PC-3 (cell line): ENCODE data around the gene TSKU. TPM values are rescaled to one million over a fixed set of nuclear protein-coding genes. Genes with fewer than 3 reads are reported as not detected.

Experiments
- ATAC-seq: fragments of 200-7000 bp; cut with Tn5 transposase; 2 replicates; pipeline ENCODE4 v1.9.1; 2020; ENCODE audit warnings: mild to moderate bottlenecking, moderate library complexity
- BruUV-seq: library from RNA; stranded (reverse); fragments of 400-500 nt; replicated peaks from 2 replicates; lab custom pipeline; 2021; lab: Mats Ljungman, UMichigan
- CTCF ChIA-PET: fragments of 300-600 bp; sonication (Branson Sonifier 250); formaldehyde crosslinking; loops from one replicate; lab custom pipeline; 2022; ENCODE audit warnings: antibody characterized with exemption; lab: Charles Lee
- POLR2A ChIA-PET: fragments of 300-600 bp; sonication (Branson Sonifier 250); formaldehyde crosslinking; loops from one replicate; lab custom pipeline; 2022; ENCODE audit warnings: antibody characterized with exemption; ENCODE audit not compliant: unreplicated experiment; lab: Charles Lee
- DNase-seq: peaks from one replicate; pipeline ENCODE4 v3.0.0-alpha.2; 2015
- H2AFZ ChIP-seq: fragments of 300-600 bp; sonication (generic); 2 replicates; pipeline ENCODE4 v1.6.0; 2016; ENCODE audit warnings: antibody characterized with exemption, low read length
- H3F3A ChIP-seq: fragments of 300-600 bp; sonication (generic); one replicate; pipeline ENCODE4 v1.6.0; 2017; ENCODE audit warnings: antibody characterized with exemption, low read length, control low read depth, mild to moderate bottlenecking; ENCODE audit not compliant: unreplicated experiment
- H3K27ac ChIP-seq: fragments of 300-600 bp; sonication (generic); 2 replicates; pipeline ENCODE4 v1.5.1; 2016; ENCODE audit warnings: mild to moderate bottlenecking, low read length
- H3K27me3 ChIP-seq: fragments of 300-600 bp; sonication (generic); 2 replicates; pipeline ENCODE4 v1.6.1; 2016; ENCODE audit warnings: low read length, mixed read lengths
- H3K36me3 ChIP-seq: fragments of 300-600 bp; sonication (generic); 2 replicates; pipeline ENCODE4 v1.6.1; 2016; ENCODE audit warnings: low read depth, mixed run types, low read length, mixed read lengths
- H3K4me1 ChIP-seq: fragments of 300-600 bp; sonication (generic); 2 replicates; pipeline ENCODE4 v1.5.1; 2016; ENCODE audit warnings: low read length; ENCODE audit not compliant: insufficient read depth
- H3K4me2 ChIP-seq: fragments of 300-600 bp; sonication (generic); 2 replicates; pipeline ENCODE4 v1.6.0; 2016; ENCODE audit warnings: low read length
- H3K4me3 ChIP-seq: fragments of 300-600 bp; sonication (generic); 2 replicates; pipeline ENCODE4 v1.5.1; 2016; ENCODE audit warnings: mild to moderate bottlenecking, low read length, mixed read lengths
- H3K79me2 ChIP-seq: fragments of 300-600 bp; sonication (generic); 2 replicates; pipeline ENCODE4 v1.6.1; 2017; ENCODE audit warnings: low read length, mixed read lengths
- H3K9ac ChIP-seq: fragments of 300-600 bp; sonication (generic); 2 replicates; pipeline ENCODE4 v1.6.0; 2016; ENCODE audit warnings: mild to moderate bottlenecking, low read length
- H3K9me2 ChIP-seq: fragments of 300-600 bp; sonication (generic); replicated peaks from 2 replicates; pipeline ENCODE4 v1.6.1; 2016; ENCODE audit warnings: mixed run types, low read length, mixed read lengths
- H3K9me3 ChIP-seq: fragments of 300-600 bp; sonication (generic); 2 replicates; pipeline ENCODE4 v1.6.1; 2016; ENCODE audit warnings: low read length, mixed read lengths
- H4K20me1 ChIP-seq: fragments of 300-600 bp; sonication (generic); 2 replicates; pipeline ENCODE4 v1.6.1; 2016; ENCODE audit warnings: low read length, mixed read lengths
- EZH2 ChIP-seq: fragments of 300-600 bp; sonication (generic); IDR thresholded peaks from one replicate; pipeline ENCODE4 v1.6.1; 2017; ENCODE audit warnings: antibody characterized with exemption, mild to moderate bottlenecking, low read length; ENCODE audit not compliant: unreplicated experiment
- EZH2phosphoT487 ChIP-seq: fragments of 300-600 bp; sonication (generic); IDR thresholded peaks from 2 replicates; pipeline ENCODE4 v1.6.1; 2018; ENCODE audit warnings: mild to moderate bottlenecking, antibody characterized with exemption, low read length, borderline replicate concordance
- intact Hi-C: fragments of 100-400 bp; cut with micrococcal nuclease; formaldehyde crosslinking; loops from 2 replicates; pipeline ENCODE4 v1.9.0; 2023
- total RNA-seq: library from RNA; depleted of rRNA; stranded (reverse); fragments of >200 nt; gene quantifications from 2 replicates; pipeline ENCODE4 v1.2.3, GENCODE V29; 2014
- TF ChIP-seq, protein P1 (sequence below): fragments of 300-600 bp; sonication (generic); conservative IDR thresholded peaks from 2 replicates; pipeline ENCODE4 v1.5.1; 2017; ENCODE audit warnings: antibody characterized with exemption, low read depth, mild to moderate bottlenecking, low read length

Gene TSKU
- total RNA-seq, 1 experiment from 2014 or later, result 32.1 TPM

DNA sequence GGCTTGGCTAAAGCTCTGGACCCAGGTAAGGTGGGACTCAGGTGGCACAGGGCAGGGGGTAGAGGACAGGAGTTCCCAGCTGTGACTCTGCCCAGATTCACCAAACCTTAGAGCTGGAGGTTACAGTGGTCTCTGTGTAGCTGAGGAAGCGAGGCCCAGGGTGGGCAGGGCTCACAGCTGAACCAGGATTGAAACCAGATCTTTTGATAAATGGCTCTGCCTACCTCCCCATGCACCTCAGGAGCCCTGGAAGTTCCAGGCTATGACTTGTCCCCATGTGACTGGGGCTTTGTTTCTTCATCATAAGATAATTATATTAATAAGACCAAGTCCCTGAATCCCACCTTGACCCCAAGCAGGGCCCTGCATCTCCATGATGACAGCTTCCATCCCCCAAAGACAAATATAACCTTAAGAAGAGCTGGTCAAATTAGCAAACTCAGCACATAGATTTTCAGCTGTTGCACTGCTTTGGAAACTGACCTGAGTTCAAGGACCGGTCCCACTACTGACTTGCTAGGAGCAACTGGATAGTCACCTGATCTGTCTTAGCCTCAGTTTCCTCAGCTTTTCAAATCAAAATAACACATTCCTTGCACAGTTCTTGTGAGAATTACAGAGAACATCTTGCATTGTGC, 21.3 kb upstream of the TSKU start:
- Histone ChIP-seq H4K20me1 (no peaks in the 10 kb centered on the region), H3K36me3 (no peaks in the 10 kb centered on the region), H3K4me1 (peaks cover 10% of the 10 kb centered on the region; the same call in 1 of the 2 replicates), H3K9ac (no peak overlapping the region), H3K27ac (no peak overlapping the region), H3K4me2 (no peak overlapping the region), H2AFZ (no peak overlapping the region), H3K9me2 (no peaks in the 10 kb centered on the region), H3K79me2 (no peaks in the 10 kb centered on the region), H3K27me3 (no peaks in the 10 kb centered on the region), H3F3A (no peaks in the 10 kb centered on the region), H3K4me3 (no peak overlapping the region), H3K9me3 (no peaks in the 10 kb centered on the region)
- TF ChIP-seq EZH2, result no peak
- TF ChIP-seq EZH2phosphoT487, result no peak
- TF ChIP-seq, protein P1, sequence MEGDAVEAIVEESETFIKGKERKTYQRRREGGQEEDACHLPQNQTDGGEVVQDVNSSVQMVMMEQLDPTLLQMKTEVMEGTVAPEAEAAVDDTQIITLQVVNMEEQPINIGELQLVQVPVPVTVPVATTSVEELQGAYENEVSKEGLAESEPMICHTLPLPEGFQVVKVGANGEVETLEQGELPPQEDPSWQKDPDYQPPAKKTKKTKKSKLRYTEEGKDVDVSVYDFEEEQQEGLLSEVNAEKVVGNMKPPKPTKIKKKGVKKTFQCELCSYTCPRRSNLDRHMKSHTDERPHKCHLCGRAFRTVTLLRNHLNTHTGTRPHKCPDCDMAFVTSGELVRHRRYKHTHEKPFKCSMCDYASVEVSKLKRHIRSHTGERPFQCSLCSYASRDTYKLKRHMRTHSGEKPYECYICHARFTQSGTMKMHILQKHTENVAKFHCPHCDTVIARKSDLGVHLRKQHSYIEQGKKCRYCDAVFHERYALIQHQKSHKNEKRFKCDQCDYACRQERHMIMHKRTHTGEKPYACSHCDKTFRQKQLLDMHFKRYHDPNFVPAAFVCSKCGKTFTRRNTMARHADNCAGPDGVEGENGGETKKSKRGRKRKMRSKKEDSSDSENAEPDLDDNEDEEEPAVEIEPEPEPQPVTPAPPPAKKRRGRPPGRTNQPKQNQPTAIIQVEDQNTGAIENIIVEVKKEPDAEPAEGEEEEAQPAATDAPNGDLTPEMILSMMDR, result no peak
- BruUV-seq, result no TSS peak
- ChIA-PET CTCF (no interaction called here), POLR2A (no interaction called here)
- intact Hi-C loops, result no loop called here
- ATAC-seq (no peak), DNase-seq (no peak)

DNA sequence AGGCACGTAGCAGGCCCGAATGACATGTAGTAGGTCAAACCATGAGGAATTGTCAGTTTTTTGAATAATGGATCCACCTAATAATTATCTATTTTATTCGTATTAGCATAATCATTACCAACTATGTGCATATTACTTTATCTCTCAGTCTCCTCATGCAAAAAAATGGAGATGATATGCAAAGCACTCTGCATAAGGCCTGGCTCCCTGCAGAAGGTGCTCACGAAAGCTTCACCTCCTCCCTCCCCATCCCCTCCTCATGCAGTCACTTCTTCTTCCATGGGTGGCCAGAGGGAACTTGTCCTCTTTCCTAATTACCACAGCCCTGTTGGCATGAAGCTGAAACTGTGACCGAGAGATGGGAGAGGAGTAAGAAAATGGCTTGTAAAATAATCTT, 20.8 kb upstream of the TSKU start:
- Histone ChIP-seq H3F3A (no peaks in the 10 kb centered on the region), H3K27ac (no peak overlapping the region), H3K79me2 (no peaks in the 10 kb centered on the region), H3K9ac (no peak overlapping the region), H4K20me1 (no peaks in the 10 kb centered on the region), H3K4me1 (peaks cover 10% of the 10 kb centered on the region; the same call in 1 of the 2 replicates), H3K9me2 (no peaks in the 10 kb centered on the region), H2AFZ (no peak overlapping the region), H3K36me3 (no peaks in the 10 kb centered on the region), H3K9me3 (no peaks in the 10 kb centered on the region), H3K4me2 (no peak overlapping the region), H3K27me3 (no peaks in the 10 kb centered on the region), H3K4me3 (no peak overlapping the region)
- no peak for DNase-seq
- BruUV-seq, result no TSS peak
- intact Hi-C loops, result no loop called here
- CTCF ChIA-PET, result no interaction called here
- ATAC-seq, result no peak
- TF ChIP-seq, protein P1, result no peak
- TF ChIP-seq EZH2 (no peak), EZH2phosphoT487 (no peak)
- POLR2A ChIA-PET, result no interaction called here

DNA sequence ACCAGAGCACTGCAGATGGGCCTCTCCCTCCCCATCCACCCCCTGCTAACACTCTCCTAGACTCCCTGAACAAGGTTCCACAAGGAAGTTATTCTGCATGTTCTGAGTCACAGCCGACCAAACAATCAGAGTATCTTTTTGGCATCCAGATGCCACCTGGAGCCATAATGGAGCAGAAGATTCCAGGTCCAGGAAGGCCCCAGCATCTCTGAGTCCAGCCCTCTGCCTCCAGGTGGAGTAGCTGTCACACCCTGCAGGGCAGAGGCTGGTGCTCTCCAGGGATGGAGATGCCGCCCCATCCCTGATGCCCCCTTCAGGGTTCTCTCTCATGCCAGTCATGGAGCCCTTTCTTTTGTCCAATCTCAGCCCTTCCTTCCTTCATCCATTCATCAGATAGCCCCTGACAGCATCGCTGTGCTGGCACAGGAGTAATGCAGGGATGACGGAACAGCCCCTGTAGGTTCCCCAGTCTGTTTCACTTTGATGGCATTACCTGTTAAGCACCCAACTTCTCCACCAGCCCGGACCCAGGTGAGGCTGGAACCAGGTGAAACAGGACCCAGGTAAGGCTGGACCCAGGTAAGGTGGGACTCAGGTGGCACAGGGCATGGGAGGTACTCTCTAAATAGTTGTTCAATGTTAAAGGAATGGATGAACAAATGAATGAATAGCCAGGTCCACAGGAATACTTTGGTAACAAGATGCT, 20.1 kb upstream of the TSKU start:
- CTCF ChIA-PET, result no interaction called here
- intact Hi-C loops, result no loop called here

More for the DNA sequence above, 20.1 kb upstream of the TSKU start:
- DNase-seq, result no peak
- H3K36me3 ChIP-seq, result no peaks in the 10 kb centered on the region
- H3K79me2 ChIP-seq, result no peaks in the 10 kb centered on the region
- H2AFZ ChIP-seq, result no peak overlapping the region
- no peaks in the 10 kb centered on the region for H3K27me3 ChIP-seq
- no TSS peak for BruUV-seq
- TF ChIP-seq, protein P1, result no peak
- TF ChIP-seq EZH2phosphoT487 (no peak), EZH2 (no peak)
- no peak overlapping the region for H3K4me2 ChIP-seq
- H3K4me1 ChIP-seq, result peaks cover 10% of the 10 kb centered on the region; the same call in 1 of the 2 replicates
- no peak overlapping the region for H3K4me3 ChIP-seq
- H3K9me3 ChIP-seq, result no peaks in the 10 kb centered on the region
- no peak overlapping the region for H3K9ac ChIP-seq
- no peaks in the 10 kb centered on the region for H4K20me1 ChIP-seq
- POLR2A ChIA-PET, result no interaction called here
- H3K9me2 ChIP-seq, result no peaks in the 10 kb centered on the region
- H3F3A ChIP-seq, result no peaks in the 10 kb centered on the region
- no peak overlapping the region for H3K27ac ChIP-seq
- no peak for ATAC-seq
